IMR-90 (cell line): Measurements from ENCODE around the gene BCAS4. TPM values are rescaled to one million over a fixed set of nuclear protein-coding genes. Genes with fewer than 3 reads are reported as not detected.

ENCODE experiments used
- ATAC-seq: fragments of 200-7000 bp; cut with Tn5 transposase; 2 replicates; pipeline ENCODE4 v1.9.1; 2020; ENCODE audit warnings: low read depth, mild to moderate bottlenecking, moderate library complexity
- BruUV-seq: library from RNA; stranded (reverse); fragments of 400-500 nt; replicated peaks from 2 replicates; lab custom pipeline; 2021; lab: Mats Ljungman, UMichigan
- CTCF ChIA-PET: fragments of 300-600 bp; formaldehyde crosslinking; extraction: SDS; loops from one replicate; lab custom pipeline; 2021; ENCODE audit warnings: antibody characterized with exemption; lab: Yijun Ruan, JAX
- POLR2A ChIA-PET: fragments of 300-600 bp; sonication (Branson Sonifier 250); formaldehyde crosslinking; loops from one replicate; lab custom pipeline; 2022; ENCODE audit warnings: antibody characterized with exemption; ENCODE audit not compliant: unreplicated experiment; lab: Charles Lee
- DNase-seq: peaks from one replicate; pipeline ENCODE4 v3.0.0; 2013
- H2AFZ ChIP-seq: replicated peaks from 2 replicates; pipeline ENCODE3; 2013; ENCODE audit warnings: low read length, mild to moderate bottlenecking; ENCODE audit not compliant: poor library complexity
- H2AK5ac ChIP-seq: 2 replicates; pipeline ENCODE4 v1.6.1; 2013; ENCODE audit warnings: low read depth, low read length, inconsistent platforms
- H2AK9ac ChIP-seq: replicated peaks from 2 replicates; pipeline ENCODE3; 2013; ENCODE audit warnings: mild to moderate bottlenecking, low read depth, low read length, moderate library complexity; ENCODE audit not compliant: poor library complexity
- H2BK120ac ChIP-seq: 2 replicates; pipeline ENCODE4 v1.6.1; 2013; ENCODE audit warnings: low read depth, low read length, inconsistent platforms
- H2BK15ac ChIP-seq: 3 replicates; pipeline ENCODE4 v1.6.1; 2013; ENCODE audit warnings: low read depth, low read length, inconsistent platforms
- H2BK20ac ChIP-seq: 2 replicates; pipeline ENCODE4 v1.6.1; 2013; ENCODE audit warnings: low read depth, mild to moderate bottlenecking, inconsistent platforms, low read length, moderate library complexity
- H2BK5ac ChIP-seq: 2 replicates; pipeline ENCODE4 v1.6.1; 2013; ENCODE audit warnings: mild to moderate bottlenecking, low read depth, low read length, inconsistent platforms; ENCODE audit not compliant: poor library complexity, severe bottlenecking
- H3K14ac ChIP-seq: replicated peaks from 2 replicates; pipeline ENCODE4 v1.6.1; 2013; ENCODE audit warnings: low read depth, low read length, inconsistent platforms
- H3K18ac ChIP-seq: 2 replicates; pipeline ENCODE4 v1.6.1; 2013; ENCODE audit warnings: low read depth, low read length, control low read depth
- H3K23ac ChIP-seq: 2 replicates; pipeline ENCODE4 v1.6.1; 2013; ENCODE audit warnings: low read depth, low read length, inconsistent platforms
- H3K27ac ChIP-seq: 2 replicates; pipeline ENCODE4 v1.5.1; 2013; ENCODE audit warnings: mild to moderate bottlenecking, control low read depth, low read length; ENCODE audit not compliant: insufficient read depth
- H3K27me3 ChIP-seq: 2 replicates; pipeline ENCODE4 v1.6.1; 2013; ENCODE audit warnings: low read length; ENCODE audit not compliant: control insufficient read depth, insufficient read depth
- H3K36me3 ChIP-seq: 2 replicates; pipeline ENCODE4 v1.6.1; 2013; ENCODE audit warnings: low read length, mixed read lengths; ENCODE audit not compliant: control insufficient read depth, insufficient read depth
- H3K4ac ChIP-seq: 2 replicates; pipeline ENCODE4 v1.6.1; 2013; ENCODE audit warnings: low read depth, low read length, inconsistent platforms
- H3K4me1 ChIP-seq: 2 replicates; pipeline ENCODE4 v1.6.1; 2013; ENCODE audit warnings: low read length, mixed read lengths; ENCODE audit not compliant: control insufficient read depth, insufficient read depth
- H3K4me2 ChIP-seq: 2 replicates; pipeline ENCODE4 v1.6.1; 2013; ENCODE audit warnings: low read depth, mild to moderate bottlenecking, control low read depth, low read length, moderate library complexity
- H3K4me3 ChIP-seq: 2 replicates; pipeline ENCODE4 v1.5.1; 2013; ENCODE audit warnings: low read depth, mild to moderate bottlenecking, control low read depth, low read length, moderate library complexity; ENCODE audit not compliant: insufficient read depth
- H3K56ac ChIP-seq: 2 replicates; pipeline ENCODE4 v1.6.1; 2013; ENCODE audit warnings: low read length, inconsistent platforms; ENCODE audit not compliant: insufficient read depth; ENCODE audit errors: extremely low read depth
- H3K79me1 ChIP-seq, 2 experiments: 2 replicates each; pipeline ENCODE4 v1.6.1; 2013; ENCODE audit warnings: low read length in 2 of 2, inconsistent platforms in 1 of 2, low read depth in 1 of 2
- H3K9ac ChIP-seq: 2 replicates; pipeline ENCODE4 v1.6.1; 2013; ENCODE audit warnings: low read depth, low read length, control low read depth
- H3K9me1 ChIP-seq: 2 replicates; pipeline ENCODE4 v1.6.1; 2013; ENCODE audit warnings: low read length, inconsistent platforms; ENCODE audit not compliant: insufficient read depth
- H3K9me3 ChIP-seq: 2 replicates; pipeline ENCODE4 v1.6.1; 2013; ENCODE audit warnings: low read length; ENCODE audit not compliant: control insufficient read depth, insufficient read depth
- H4K20me1 ChIP-seq: 2 replicates; pipeline ENCODE4 v1.6.1; 2013; ENCODE audit warnings: low read length, inconsistent platforms; ENCODE audit not compliant: insufficient read depth
- H4K5ac ChIP-seq: 2 replicates; pipeline ENCODE4 v1.6.1; 2013; ENCODE audit warnings: mild to moderate bottlenecking, low read depth, low read length, control low read depth
- H4K8ac ChIP-seq, 2 experiments: 2 replicates each; pipeline ENCODE4 v1.6.1; 2013; ENCODE audit warnings: low read depth in 2 of 2, low read length in 2 of 2, control low read depth in 1 of 2, inconsistent platforms in 1 of 2
- H4K91ac ChIP-seq: 2 replicates; pipeline ENCODE4 v1.6.1; 2013; ENCODE audit warnings: low read depth, low read length, inconsistent platforms; ENCODE audit not compliant: insufficient read depth
- CEBPB ChIP-seq: IDR thresholded peaks from 2 replicates; pipeline ENCODE4 v1.6.1; 2012; ENCODE audit warnings: low read depth, low read length, improper control_type of control experiment
- CHD1 ChIP-seq: IDR thresholded peaks from 2 replicates; pipeline ENCODE4 v1.6.1; 2012; ENCODE audit warnings: low read depth, low read length, improper control_type of control experiment
- FOS ChIP-seq: fragments of 150-350 bp; IDR thresholded peaks from 2 replicates; pipeline ENCODE4 v1.6.1; 2016; ENCODE audit warnings: low read depth, low read length
- MAFK ChIP-seq: IDR thresholded peaks from 2 replicates; pipeline ENCODE4 v1.6.1; 2012; ENCODE audit warnings: low read depth, low read length, improper control_type of control experiment
- MAZ ChIP-seq: IDR thresholded peaks from 2 replicates; pipeline ENCODE4 v1.6.1; 2012; ENCODE audit warnings: low read depth, mild to moderate bottlenecking, low read length, improper control_type of control experiment, moderate library complexity, borderline replicate concordance
- MXI1 ChIP-seq: IDR thresholded peaks from 2 replicates; pipeline ENCODE4 v1.6.1; 2012; ENCODE audit warnings: low read depth, mild to moderate bottlenecking, low read length, moderate library complexity, borderline replicate concordance
- NFE2L2 ChIP-seq: fragments of 150-350 bp; IDR thresholded peaks from 2 replicates; pipeline ENCODE4 v1.6.1; 2016; ENCODE audit warnings: low read depth, mild to moderate bottlenecking, low read length
- POLR2A ChIP-seq: IDR thresholded peaks from 2 replicates; pipeline ENCODE4 v1.6.1; 2012; ENCODE audit warnings: mild to moderate bottlenecking, low read depth, low read length
- RAD21 ChIP-seq: IDR thresholded peaks from 2 replicates; pipeline ENCODE4 v1.6.1; 2012; ENCODE audit warnings: low read length, improper control_type of control experiment
- RCOR1 ChIP-seq: IDR thresholded peaks from 2 replicates; pipeline ENCODE4 v1.6.1; 2012; ENCODE audit warnings: mild to moderate bottlenecking, low read length, improper control_type of control experiment; ENCODE audit not compliant: insufficient replicate concordance
- RFX5 ChIP-seq: IDR thresholded peaks from 2 replicates; pipeline ENCODE4 v1.8.0; 2012; ENCODE audit warnings: low read depth, mild to moderate bottlenecking, low read length, moderate library complexity
- SMC3 ChIP-seq: fragments of 150-350 bp; IDR thresholded peaks from 2 replicates; pipeline ENCODE4 v1.6.1; 2016; ENCODE audit warnings: low read depth, mild to moderate bottlenecking, antibody characterized with exemption, low read length, moderate library complexity
- WGBS, 2 experiments: methylation state at CpG; one replicate each; pipeline versions ENCODE4 v1.1.5 to v1.1.7; 2013; ENCODE audit warnings: missing lambda C conversion rate in 2 of 2; ENCODE audit not compliant: insufficient read length in 1 of 2; ENCODE audit errors: extremely low coverage in 2 of 2; 5-methylcytosine and 5-hydroxymethylcytosine counted together
- dilution Hi-C: fragments of 300-500 bp; cut with HindIII; formaldehyde crosslinking; loops from one replicate; pipeline ENCODE4 v1.14.3; 2018; ENCODE audit warnings: low sequenced_read_pairs; ENCODE audit not compliant: unreplicated experiment
- in situ Hi-C: fragments of 300-500 bp; cut with MboI; formaldehyde crosslinking; loops from 3 replicates; pipeline ENCODE4 v1.14.3; 2019; ENCODE audit warnings: low sequenced_read_pairs, inconsistent platforms, mixed read lengths
- intact Hi-C: fragments of 100-400 bp; cut with micrococcal nuclease; formaldehyde crosslinking; loops from 2 replicates; pipeline ENCODE4 v1.10.0; 2022
- polyA plus RNA-seq, 3 experiments: library from polyadenylated mRNA; depleted of rRNA; stranded (reverse); fragments of >200 nt; gene quantifications; 2 replicates each; pipeline ENCODE4 v1.2.3, GENCODE V29; 2012; ENCODE audit warnings: low replicate concordance in 1 of 3
- total RNA-seq: library from RNA; depleted of rRNA; stranded (reverse); fragments of >200 nt; gene quantifications from 2 replicates; pipeline ENCODE4 v1.2.3, GENCODE V29; 2012
- TF ChIP-seq, protein P1 (sequence below): fragments of 150-350 bp; IDR thresholded peaks from 2 replicates; pipeline ENCODE4 v1.6.1; 2017; ENCODE audit warnings: mild to moderate bottlenecking, antibody characterized with exemption, low read length, low read depth
- TF ChIP-seq, protein P2 (sequence below): conservative IDR thresholded peaks from 2 replicates; pipeline ENCODE4 v1.5.1; 2012; ENCODE audit warnings: mild to moderate bottlenecking, low read depth, low read length, improper control_type of control experiment
- TF ChIP-seq, protein P3 (sequence below): fragments of 150-350 bp; IDR thresholded peaks from 2 replicates; pipeline ENCODE4 v1.6.1; 2016; ENCODE audit warnings: low read depth, mild to moderate bottlenecking, low read length, moderate library complexity, borderline replicate concordance

BCAS4 gene
- total and polyA plus RNA-seq, 2 of the 4 experiments (the other 2 are of a cell fraction), result 42.7 to 47.5 TPM

DNA sequence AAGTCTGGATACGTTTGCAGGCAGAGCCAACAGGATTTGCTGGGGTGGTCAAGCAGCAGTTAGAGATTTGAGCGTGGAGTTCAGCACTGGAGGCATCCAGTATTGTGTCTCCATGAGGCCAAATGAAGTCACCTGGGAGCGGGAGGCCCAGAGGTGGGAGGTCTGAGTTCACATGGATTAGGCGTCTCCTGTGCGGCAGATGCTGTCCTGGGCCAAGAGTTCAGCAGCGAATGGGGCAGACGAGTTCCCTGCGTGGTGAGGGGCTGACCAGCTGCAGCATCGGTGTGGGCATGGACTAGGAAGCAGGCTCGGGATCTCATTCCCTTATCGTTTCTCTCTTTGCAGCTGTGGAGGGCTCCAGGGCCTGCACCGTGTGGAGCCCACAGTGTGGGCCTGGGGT lies 66.2 kb downstream of the BCAS4 start:
- H3K36me3 ChIP-seq, result no peaks in the 10 kb centered on the region
- 94% methylated on average over 2 of the region's 12 CpGs; no CpG with 5 or more reads in 1 of the 2 experiments for WGBS, 2 experiments
- H3K9me1 ChIP-seq, result 0 out of 2 replicates have a peak, but pooled peaks cover 5% of the 10 kb centered on the region
- H3K79me1 ChIP-seq, result no peaks in the 10 kb centered on the region
- H3K4me3 ChIP-seq, result no peak overlapping the region
- no peaks in the 10 kb centered on the region for H3K9me3 ChIP-seq
- no peak overlapping the region for H3K23ac ChIP-seq
- ChIA-PET POLR2A (no interaction called here), CTCF (no interaction called here)
- H3K27me3 ChIP-seq, result no peaks in the 10 kb centered on the region
- no peak overlapping the region for H2AFZ ChIP-seq
- H3K18ac ChIP-seq, result no peak overlapping the region
- no peak overlapping the region for H2BK5ac ChIP-seq
- in situ Hi-C loops (no loop called here), dilution Hi-C loops (no loop called here), intact Hi-C loops (no loop called here)
- no TSS peak for BruUV-seq
- no peak overlapping the region for H3K4me2 ChIP-seq
- TF ChIP-seq CEBPB, result no peak
- TF ChIP-seq, protein P1, sequence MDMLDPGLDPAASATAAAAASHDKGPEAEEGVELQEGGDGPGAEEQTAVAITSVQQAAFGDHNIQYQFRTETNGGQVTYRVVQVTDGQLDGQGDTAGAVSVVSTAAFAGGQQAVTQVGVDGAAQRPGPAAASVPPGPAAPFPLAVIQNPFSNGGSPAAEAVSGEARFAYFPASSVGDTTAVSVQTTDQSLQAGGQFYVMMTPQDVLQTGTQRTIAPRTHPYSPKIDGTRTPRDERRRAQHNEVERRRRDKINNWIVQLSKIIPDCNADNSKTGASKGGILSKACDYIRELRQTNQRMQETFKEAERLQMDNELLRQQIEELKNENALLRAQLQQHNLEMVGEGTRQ, result no peak
- no peak for TF ChIP-seq RCOR1
- no peak for TF ChIP-seq MXI1
- TF ChIP-seq RFX5, result no peak
- TF ChIP-seq, protein P2, sequence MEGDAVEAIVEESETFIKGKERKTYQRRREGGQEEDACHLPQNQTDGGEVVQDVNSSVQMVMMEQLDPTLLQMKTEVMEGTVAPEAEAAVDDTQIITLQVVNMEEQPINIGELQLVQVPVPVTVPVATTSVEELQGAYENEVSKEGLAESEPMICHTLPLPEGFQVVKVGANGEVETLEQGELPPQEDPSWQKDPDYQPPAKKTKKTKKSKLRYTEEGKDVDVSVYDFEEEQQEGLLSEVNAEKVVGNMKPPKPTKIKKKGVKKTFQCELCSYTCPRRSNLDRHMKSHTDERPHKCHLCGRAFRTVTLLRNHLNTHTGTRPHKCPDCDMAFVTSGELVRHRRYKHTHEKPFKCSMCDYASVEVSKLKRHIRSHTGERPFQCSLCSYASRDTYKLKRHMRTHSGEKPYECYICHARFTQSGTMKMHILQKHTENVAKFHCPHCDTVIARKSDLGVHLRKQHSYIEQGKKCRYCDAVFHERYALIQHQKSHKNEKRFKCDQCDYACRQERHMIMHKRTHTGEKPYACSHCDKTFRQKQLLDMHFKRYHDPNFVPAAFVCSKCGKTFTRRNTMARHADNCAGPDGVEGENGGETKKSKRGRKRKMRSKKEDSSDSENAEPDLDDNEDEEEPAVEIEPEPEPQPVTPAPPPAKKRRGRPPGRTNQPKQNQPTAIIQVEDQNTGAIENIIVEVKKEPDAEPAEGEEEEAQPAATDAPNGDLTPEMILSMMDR, result no peak
- no peak for TF ChIP-seq FOS
- TF ChIP-seq RAD21, result no peak
- TF ChIP-seq MAZ, result no peak
- TF ChIP-seq SMC3, result no peak
- no peak for TF ChIP-seq POLR2A
- no peak for TF ChIP-seq NFE2L2
- TF ChIP-seq CHD1, result no peak
- TF ChIP-seq MAFK, result no peak
- TF ChIP-seq, protein P3, sequence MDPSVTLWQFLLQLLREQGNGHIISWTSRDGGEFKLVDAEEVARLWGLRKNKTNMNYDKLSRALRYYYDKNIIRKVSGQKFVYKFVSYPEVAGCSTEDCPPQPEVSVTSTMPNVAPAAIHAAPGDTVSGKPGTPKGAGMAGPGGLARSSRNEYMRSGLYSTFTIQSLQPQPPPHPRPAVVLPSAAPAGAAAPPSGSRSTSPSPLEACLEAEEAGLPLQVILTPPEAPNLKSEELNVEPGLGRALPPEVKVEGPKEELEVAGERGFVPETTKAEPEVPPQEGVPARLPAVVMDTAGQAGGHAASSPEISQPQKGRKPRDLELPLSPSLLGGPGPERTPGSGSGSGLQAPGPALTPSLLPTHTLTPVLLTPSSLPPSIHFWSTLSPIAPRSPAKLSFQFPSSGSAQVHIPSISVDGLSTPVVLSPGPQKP, result no peak
- no peak overlapping the region for H2BK120ac ChIP-seq
- no peak overlapping the region for H4K91ac ChIP-seq
- no peak overlapping the region for H3K9ac ChIP-seq
- H3K14ac ChIP-seq, result no peak overlapping the region
- H4K8ac ChIP-seq, result no peak overlapping the region
- no peak overlapping the region for H3K27ac ChIP-seq
- DNase-seq, result no peak
- no peak overlapping the region for H2BK20ac ChIP-seq
- no peak overlapping the region for H2BK15ac ChIP-seq
- H3K4ac ChIP-seq, result no peak overlapping the region
- 0 out of 2 replicates have a peak, but pooled peaks cover 7% of the 10 kb centered on the region for H4K20me1 ChIP-seq
- H3K4me1 ChIP-seq, result peaks cover 10% of the 10 kb centered on the region
- H4K5ac ChIP-seq, result no peak overlapping the region
- H2AK5ac ChIP-seq, result no peak overlapping the region
- no peak for ATAC-seq
- H3K56ac ChIP-seq, result no peak overlapping the region
- no peak overlapping the region for H2AK9ac ChIP-seq
